Hepatic stellate cell (primary cell): Measurements from ENCODE around the gene MAD2L2.

Experiments used
- DNase-seq: peaks from one replicate; pipeline ENCODE4 v3.0.0; 2011; ENCODE audit warnings: low spot score

Gene MAD2L2

GRCh38 chr1:11682287-11682771 lies 1.4 kb upstream of the MAD2L2 start:
- DNase-seq: no peak

DNA sequence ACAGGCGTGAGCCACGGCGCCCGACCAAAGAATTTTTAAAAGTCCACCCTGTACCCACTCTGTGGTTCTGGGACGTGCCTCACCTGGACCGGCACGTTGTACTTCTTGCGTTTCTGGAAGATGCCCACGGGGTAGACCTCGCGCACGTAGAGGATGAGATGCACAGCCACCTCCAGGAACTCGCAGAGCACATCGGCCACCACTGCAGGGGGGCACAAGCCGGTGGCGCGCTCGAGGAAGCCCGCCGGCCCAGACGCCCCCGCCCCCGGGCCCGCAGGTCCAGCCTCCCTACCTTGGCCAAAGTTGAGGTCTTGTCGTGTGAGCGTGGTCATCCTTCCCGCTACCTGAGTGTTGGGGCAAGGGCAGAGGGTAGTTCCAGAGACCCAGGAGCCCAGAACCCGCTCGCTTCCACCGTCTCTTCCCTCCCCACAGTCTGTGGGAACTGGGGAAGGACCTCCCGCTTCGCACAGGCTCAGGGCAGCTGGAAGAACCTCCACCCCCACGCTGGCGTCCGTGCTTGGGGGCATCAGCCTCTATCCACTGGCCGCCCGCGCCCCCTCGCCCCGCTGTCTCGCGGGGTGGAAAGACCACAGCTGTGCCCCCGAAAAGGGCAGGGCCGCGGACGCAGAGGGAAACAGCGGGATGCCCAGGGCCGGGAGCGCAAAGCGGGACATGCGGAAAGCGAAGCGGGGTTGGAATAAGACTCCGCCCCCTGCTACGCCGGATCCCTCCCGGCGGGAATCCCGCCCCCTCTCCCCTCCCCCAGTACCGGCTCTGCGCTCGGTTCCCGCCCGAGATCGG lies 478 bp downstream of the MAD2L2 start:
- no peak for DNase-seq

DNA sequence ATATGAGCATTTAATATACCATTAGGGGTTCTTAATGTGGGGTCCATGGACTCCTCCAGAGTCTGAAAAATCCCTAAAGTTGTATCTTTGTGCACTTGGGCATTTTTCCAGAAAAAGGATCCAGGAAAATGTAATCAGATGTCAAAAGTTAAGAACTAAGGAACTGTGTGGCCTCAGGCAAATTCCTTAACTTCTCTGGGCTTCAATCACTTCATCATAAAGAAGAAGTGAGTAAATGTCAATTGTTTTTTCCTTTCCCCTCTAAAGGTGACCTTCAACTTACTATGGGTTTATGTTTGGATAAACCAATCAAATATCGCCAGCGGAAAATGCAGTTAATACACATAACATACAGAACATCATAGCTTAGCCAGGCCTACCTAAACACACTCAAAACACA lies 2.5 kb downstream of the MAD2L2 start:
- DNase-seq: no peak

DNA sequence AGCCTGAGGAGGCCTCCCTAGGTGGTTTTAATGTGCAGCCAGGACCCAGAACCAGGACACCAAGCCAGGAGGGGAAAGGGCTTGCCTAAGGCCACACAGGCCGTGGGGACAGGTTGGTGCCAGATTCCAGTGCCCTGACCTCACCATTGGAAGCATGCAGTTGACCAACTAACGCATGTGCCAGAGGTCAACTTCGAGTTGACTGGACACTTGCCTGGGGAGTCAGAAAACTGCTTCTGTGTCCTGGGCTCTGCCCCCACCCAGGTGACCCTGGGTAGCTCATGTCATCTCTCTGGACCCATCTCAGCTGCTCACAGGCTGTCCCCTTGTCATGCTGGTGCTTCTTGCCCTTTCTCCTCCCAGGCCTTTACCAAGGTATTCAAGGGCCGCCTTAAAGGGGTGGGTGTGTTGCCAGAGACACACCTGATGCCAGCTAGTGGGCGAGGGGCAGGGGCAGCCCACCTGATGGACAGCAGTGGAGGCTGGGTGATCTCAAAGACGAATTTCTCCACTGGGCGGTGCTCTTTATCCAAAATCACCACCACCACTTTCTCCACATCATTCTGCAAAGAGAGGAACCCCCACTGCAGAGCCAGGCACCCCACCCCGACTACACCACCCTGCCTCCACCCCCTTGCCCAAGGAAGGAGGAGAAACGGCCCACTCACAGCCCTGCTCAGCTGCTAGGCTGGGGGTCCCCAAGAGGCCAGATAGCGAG lies 4.4 kb downstream of the MAD2L2 start:
- no peak for DNase-seq

DNA sequence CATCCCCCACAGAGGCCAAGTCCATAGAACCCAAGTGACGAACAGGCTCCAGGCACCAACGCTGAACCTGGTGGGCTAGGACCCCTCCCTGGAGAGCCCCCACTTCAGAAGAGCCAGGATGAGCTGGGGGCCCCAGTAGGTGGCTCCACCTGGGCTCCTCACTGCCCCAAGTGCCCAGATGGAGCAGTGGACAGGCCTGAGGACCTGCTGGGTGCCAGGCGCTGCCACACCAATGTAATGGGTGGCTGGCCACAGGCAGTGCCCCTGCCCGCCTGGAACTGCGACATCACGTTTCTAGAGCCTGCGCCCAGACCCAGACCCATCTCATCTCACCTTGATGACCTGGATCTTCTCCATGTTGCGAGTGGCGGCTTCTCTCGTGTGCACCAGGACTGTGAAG lies 5.6 kb downstream of the MAD2L2 start:
- DNase-seq: no peak

- no peak for DNase-seq
These were observed 6.5 kb downstream of the MAD2L2 start for GRCh38 chr1:11674488-11674887.

GRCh38 chr1:11673089-11673769 lies 7.7 kb downstream of the MAD2L2 start:
- DNase-seq: no peak

DNA sequence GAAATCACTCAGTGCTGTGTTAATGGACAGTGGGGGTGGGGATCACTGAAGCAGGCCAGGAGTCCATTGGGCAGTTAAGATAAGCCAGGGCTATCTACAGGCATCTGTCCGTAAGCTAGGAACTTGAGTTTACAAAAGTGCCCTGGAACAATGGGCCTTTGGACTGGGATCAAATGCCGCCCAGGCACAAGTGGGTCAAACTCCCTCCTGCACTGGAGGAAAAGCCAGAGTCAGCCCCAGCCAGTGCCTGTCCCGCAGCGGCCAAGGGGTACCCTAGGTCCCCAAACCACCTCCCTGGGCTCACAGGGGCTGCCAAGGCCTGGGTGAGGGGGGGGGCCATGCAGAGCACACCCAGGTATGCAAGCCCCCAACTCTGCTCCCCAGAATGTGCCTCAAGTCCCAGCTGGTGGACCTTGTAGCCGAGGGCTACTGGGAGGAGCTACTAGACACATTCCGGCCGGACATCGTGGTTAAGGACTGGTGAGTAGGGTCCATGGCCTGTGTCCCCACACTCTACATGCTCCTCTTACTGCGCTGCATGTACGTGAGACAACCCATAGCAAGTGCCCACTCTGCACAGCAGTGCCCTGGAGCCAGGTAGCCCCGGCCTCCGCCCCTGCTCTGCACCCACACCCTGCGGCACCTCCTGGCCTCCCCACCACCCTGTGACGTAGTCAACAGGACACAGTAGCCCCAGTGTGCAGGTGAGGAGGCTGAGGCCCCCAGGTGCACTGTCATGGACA lies 9.2 kb downstream of the MAD2L2 start:
- no peak for DNase-seq

DNA sequence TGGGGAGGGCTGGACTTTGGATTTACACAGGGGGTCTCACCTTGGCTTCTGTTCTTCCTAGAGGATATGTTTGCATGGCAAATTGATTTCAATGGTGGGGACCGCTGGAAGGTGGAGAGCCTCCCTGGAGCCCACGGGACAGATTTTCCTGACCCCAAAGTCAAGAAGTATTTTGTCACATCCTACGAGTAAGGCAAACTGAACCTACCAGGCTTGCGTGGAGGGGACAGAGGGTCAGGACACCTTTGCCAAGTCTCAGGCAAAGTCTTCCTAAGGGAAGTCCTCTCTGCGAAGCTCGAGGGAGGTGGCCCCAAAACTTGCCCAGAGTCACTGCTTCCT lies 9.8 kb downstream of the MAD2L2 start:
- no peak for DNase-seq

DNA sequence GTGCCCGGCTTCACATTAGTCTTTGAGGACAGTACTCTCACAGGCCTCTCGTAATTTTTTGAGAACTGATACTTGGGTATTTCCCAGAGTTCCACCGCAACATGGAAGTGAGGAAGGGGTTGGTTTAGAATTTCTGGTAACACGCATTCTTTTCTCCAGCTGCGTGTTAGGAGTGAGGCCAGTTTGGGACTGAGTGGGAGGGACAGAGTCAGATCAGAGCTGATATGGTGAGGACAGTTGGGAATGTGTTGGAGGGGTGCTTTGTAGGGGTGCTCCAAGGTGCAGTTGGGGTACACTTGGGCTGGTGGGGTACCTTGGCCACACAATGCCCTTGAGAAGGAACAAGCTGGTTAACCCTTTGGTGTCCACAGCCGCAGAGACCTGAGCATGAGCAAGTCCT lies 10.2 kb downstream of the MAD2L2 start:
- DNase-seq: no peak

DNA sequence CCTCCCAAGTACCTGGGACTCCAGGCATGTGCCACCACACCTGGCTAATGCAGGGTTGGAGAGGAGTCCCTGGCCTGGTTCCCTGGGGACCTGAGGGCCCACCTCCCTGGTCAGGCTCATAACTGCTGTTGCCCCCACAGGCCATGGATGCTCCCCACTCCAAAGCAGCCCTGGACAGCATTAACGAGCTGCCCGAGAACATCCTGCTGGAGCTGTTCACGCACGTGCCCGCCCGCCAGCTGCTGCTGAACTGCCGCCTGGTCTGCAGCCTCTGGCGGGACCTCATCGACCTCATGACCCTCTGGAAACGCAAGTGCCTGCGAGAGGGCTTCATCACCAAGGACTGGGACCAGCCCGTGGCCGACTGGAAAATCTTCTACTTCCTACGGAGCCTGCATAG lies 12.4 kb downstream of the MAD2L2 start:
- DNase-seq: no peak

- peak; percentile 56 for DNase-seq
These were observed 16.4 kb downstream of the MAD2L2 start for GRCh38 chr1:11664336-11665065.

GRCh38 chr1:11661103-11661502 lies 19.8 kb downstream of the MAD2L2 start:
- DNase-seq: no peak

GRCh38 chr1:11659748-11660147 lies 21.2 kb downstream of the MAD2L2 start:
- no peak for DNase-seq

GRCh38 chr1:11658542-11658941 lies 22.4 kb downstream of the MAD2L2 start:
- no peak for DNase-seq

DNA sequence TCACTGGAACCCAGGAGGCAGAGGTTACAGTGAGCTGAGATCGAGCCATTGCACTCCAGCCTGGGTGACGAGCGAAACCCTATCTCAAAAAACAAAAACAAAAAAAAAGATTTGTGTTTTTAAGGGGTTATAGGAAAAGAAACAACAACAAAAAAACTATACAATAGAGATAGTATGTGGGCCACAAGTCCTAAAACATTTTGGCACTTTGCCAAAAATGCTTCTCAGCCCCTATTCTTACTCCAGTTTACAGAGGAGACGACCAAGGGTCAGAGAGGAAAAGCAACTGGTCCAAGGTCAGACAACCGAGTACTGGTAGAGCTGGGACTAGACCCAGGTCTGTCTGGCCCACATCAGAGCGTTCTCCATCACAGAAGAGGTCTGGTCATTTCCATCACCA lies 23.3 kb downstream of the MAD2L2 start:
- DNase-seq: no peak

- no peak for DNase-seq
These were observed 25.8 kb downstream of the MAD2L2 start for GRCh38 chr1:11654939-11655808.

GRCh38 chr1:11654137-11654938 lies 26.6 kb downstream of the MAD2L2 start, which contains the start of the genes FBXO2 and FBXO44:
FBXO2 (minus strand) TSS chr1:11654429; CDS start chr1:11654340, 89 bp downstream.
FBXO44 (plus strand) TSS chr1:11654877; CDS start chr1:11655836, 959 bp downstream.
- DNase-seq: no peak

DNA sequence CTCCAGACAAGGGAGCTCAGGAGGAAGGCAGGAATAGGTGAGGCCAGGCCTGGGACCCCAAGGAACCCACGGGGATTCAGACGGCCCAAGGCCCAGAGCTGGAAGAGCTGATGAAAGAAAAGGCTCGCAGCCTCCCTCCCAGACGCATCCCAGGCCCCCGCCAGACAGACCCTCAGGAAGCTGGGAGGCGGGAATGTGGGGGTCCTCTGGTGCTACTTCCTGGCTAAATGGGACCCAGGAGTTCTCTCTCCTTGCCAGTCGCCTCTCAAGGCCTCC lies 27.1 kb downstream of the MAD2L2 start:
- no peak for DNase-seq
